Measurements from ENCODE around the gene ITPRIPL1. TPM values are rescaled to one million over a fixed set of nuclear protein-coding genes. Genes with fewer than 3 reads are reported as not detected.

The ITPRIPL1 gene
- polyA plus RNA-seq, 1 donor (not counting 4 experiments of a cell fraction or from before 2014, with no cell fraction given): 0.58 TPM

GRCh38 chr2:96315005-96315399 is 10.1 kb upstream of the ITPRIPL1 start:
- FAIRE-seq: no peak
- no peak for TF ChIP-seq CTCF (optimal IDR thresholded peaks at IDR 0.05 in 1 of 3, IDR thresholded peaks at IDR 0.05 in 1 of 3, conservative IDR thresholded peaks at IDR 0.05 in 1 of 3; ENCODE audit: extremely low read depth in 1 of 3, insufficient read depth in 2 of 3, low read length in 3 of 3)
- TF ChIP-seq EZH2 (IDR thresholded peaks at IDR 0.05; ENCODE audit: low read length): no peak
- dilution Hi-C loops (cut with MboI; ENCODE audit: extremely low pct_ligation_motif_present, low sequenced_read_pairs): no loop called here

GRCh38 chr2:96315400-96316071 is 9.6 kb upstream of the ITPRIPL1 start:
- Histone ChIP-seq H3K9me1 (ENCODE audit: control insufficient read depth, extremely low read depth, insufficient read depth, low read length) (no peaks in the 10 kb centered on the region), H3K27me3 (ENCODE audit: control insufficient read depth, extremely low read depth, insufficient read depth, low read length) (no peaks in the 10 kb centered on the region), H4K20me1 (ENCODE audit: control insufficient read depth, extremely low read depth, insufficient read depth, low read length) (no peaks in the 10 kb centered on the region), H3K4me3 (ENCODE audit: control insufficient read depth in 2 of 3, extremely low read depth in 1 of 3, insufficient read depth in 2 of 3, low read depth in 1 of 3, low read length in 3 of 3) (no peak overlapping the region), H3K27ac (ENCODE audit: control insufficient read depth, insufficient read depth, low read length) (no peak overlapping the region), H3K9me3 (ENCODE audit: control insufficient read depth, low read depth, low read length) (no peaks in the 10 kb centered on the region), H3K36me3 (ENCODE audit: control insufficient read depth in 2 of 2, extremely low read depth in 1 of 2, insufficient read depth in 2 of 2, low read length in 2 of 2) (no peaks in the 10 kb centered on the region), H3K4me1 (ENCODE audit: control insufficient read depth, extremely low read depth, insufficient read depth, low read length) (no peaks in the 10 kb centered on the region), H3K9ac (ENCODE audit: control insufficient read depth, extremely low read depth, insufficient read depth, low read length) (no peak overlapping the region), H3K79me2 (ENCODE audit: control insufficient read depth, insufficient read depth, low read length) (no peaks in the 10 kb centered on the region), H3K4me2 (ENCODE audit: control insufficient read depth, extremely low read depth, insufficient read depth, low read depth, low read length) (no peak overlapping the region), H2AFZ (ENCODE audit: control insufficient read depth, low read length) (no peak overlapping the region)
- FAIRE-seq: no peak
- no peak for DNase-seq (ENCODE audit: low read depth, low spot score)
- TF ChIP-seq EZH2 (IDR thresholded peaks at IDR 0.05; ENCODE audit: low read length) (no peak), CTCF (optimal IDR thresholded peaks at IDR 0.05 in 1 of 3, IDR thresholded peaks at IDR 0.05 in 1 of 3, conservative IDR thresholded peaks at IDR 0.05 in 1 of 3; ENCODE audit: extremely low read depth in 1 of 3, insufficient read depth in 2 of 3, low read length in 3 of 3) (no peak)
- dilution Hi-C loops (cut with MboI; ENCODE audit: extremely low pct_ligation_motif_present, low sequenced_read_pairs): no loop called here

More at GRCh38 chr2:96315005-96315399, 10.1 kb upstream of the ITPRIPL1 start:
- H3K4me2 ChIP-seq (ENCODE audit: control insufficient read depth, extremely low read depth, insufficient read depth, low read depth, low read length): no peak overlapping the region
- H3K9ac ChIP-seq (ENCODE audit: control insufficient read depth, extremely low read depth, insufficient read depth, low read length): no peak overlapping the region
- no peak overlapping the region for H3K4me3 ChIP-seq (ENCODE audit: control insufficient read depth in 2 of 3, extremely low read depth in 1 of 3, insufficient read depth in 2 of 3, low read depth in 1 of 3, low read length in 3 of 3)
- H3K79me2 ChIP-seq (ENCODE audit: control insufficient read depth, insufficient read depth, low read length): no peaks in the 10 kb centered on the region
- H4K20me1 ChIP-seq (ENCODE audit: control insufficient read depth, extremely low read depth, insufficient read depth, low read length): no peaks in the 10 kb centered on the region
- no peak overlapping the region for H2AFZ ChIP-seq (ENCODE audit: control insufficient read depth, low read length)
- no peaks in the 10 kb centered on the region for H3K9me1 ChIP-seq (ENCODE audit: control insufficient read depth, extremely low read depth, insufficient read depth, low read length)
- no peaks in the 10 kb centered on the region for H3K9me3 ChIP-seq (ENCODE audit: control insufficient read depth, low read depth, low read length)
- no peak overlapping the region for H3K27ac ChIP-seq (ENCODE audit: control insufficient read depth, insufficient read depth, low read length)
- no peak for DNase-seq (ENCODE audit: low read depth, low spot score)
- H3K27me3 ChIP-seq (ENCODE audit: control insufficient read depth, extremely low read depth, insufficient read depth, low read length): no peaks in the 10 kb centered on the region
- no peaks in the 10 kb centered on the region for H3K36me3 ChIP-seq (ENCODE audit: control insufficient read depth in 2 of 2, extremely low read depth in 1 of 2, insufficient read depth in 2 of 2, low read length in 2 of 2)
- no peaks in the 10 kb centered on the region for H3K4me1 ChIP-seq (ENCODE audit: control insufficient read depth, extremely low read depth, insufficient read depth, low read length)
